Cardiac muscle cell (in vitro differentiated cells and primary cell): ENCODE measurements around the gene SON. TPM values are rescaled to one million over a fixed set of nuclear protein-coding genes. Genes with fewer than 3 reads are reported as not detected.
A peak's percentile ranks its signal among the peaks of the same experiment; 100 is the strongest.

ENCODE experiments used
- DNase-seq, 2 donors: peaks; one replicate each; pipeline versions ENCODE4 v3.0.0 to v3.0.0-alpha.2; 2010 to 2017; ENCODE audit warnings: low read depth in 1 of 2, low spot score in 1 of 2
- H3K27ac ChIP-seq: fragments of 200-600 bp; sonication (generic); 2 replicates; pipeline ENCODE4 v1.5.1; 2016
- H3K27me3 ChIP-seq: fragments of 200-600 bp; sonication (generic); 2 replicates; pipeline ENCODE4 v1.6.0; 2016; ENCODE audit warnings: control low read depth
- H3K36me3 ChIP-seq: fragments of 200-600 bp; sonication (generic); 2 replicates; pipeline ENCODE4 v1.5.1; 2016; ENCODE audit warnings: control low read depth
- H3K4me1 ChIP-seq: fragments of 200-600 bp; sonication (generic); 2 replicates; pipeline ENCODE4 v1.8.1; 2017; ENCODE audit warnings: low read depth, mild to moderate bottlenecking, mixed run types
- H3K4me3 ChIP-seq: fragments of 200-600 bp; sonication (generic); 2 replicates; pipeline ENCODE4 v1.5.1; 2016; ENCODE audit warnings: mild to moderate bottlenecking
- H3K9me3 ChIP-seq: fragments of 200-600 bp; sonication (generic); 2 replicates; pipeline ENCODE4 v1.5.1; 2017; ENCODE audit warnings: low read depth, mild to moderate bottlenecking, control low read depth
- CTCF ChIP-seq: IDR thresholded peaks from 2 replicates; pipeline ENCODE4 v1.5.1; 2012; ENCODE audit warnings: low read depth, mild to moderate bottlenecking, low read length
- polyA plus RNA-seq: library from polyadenylated mRNA; unstranded; fragments of >200 nt; fragmentation: Nextera tagmentation; extraction: Ambion mirVana; gene quantifications from 2 replicates; pipeline ENCODE4 v1.2.1, GENCODE V29; 2016
- total RNA-seq: library from RNA; depleted of rRNA; stranded (reverse); fragments of >200 nt; gene quantifications from 2 replicates; pipeline ENCODE4 v1.2.3, GENCODE V29; 2016

SON gene
- total and polyA plus RNA-seq, 2 experiments from 2014 or later = 161 to 314 TPM

- no peak for TF ChIP-seq CTCF
- Histone ChIP-seq H3K27ac (no peak overlapping the region), H3K36me3 (peaks cover 37% of the 10 kb centered on the region), H3K9me3 (no peaks in the 10 kb centered on the region), H3K27me3 (no peaks in the 10 kb centered on the region), H3K4me3 (no peak overlapping the region), H3K4me1 (no peaks in the 10 kb centered on the region)
- DNase-seq = no peak
Observed at GRCh38 chr21:33510826-33511225, 32.0 kb upstream of the SON start.

GRCh38 chr21:33511639-33512038 lies 31.2 kb upstream of the SON start:
- Histone ChIP-seq H3K4me1 (no peaks in the 10 kb centered on the region), H3K27ac (no peak overlapping the region), H3K9me3 (no peaks in the 10 kb centered on the region), H3K27me3 (no peaks in the 10 kb centered on the region), H3K36me3 (peaks cover 42% of the 10 kb centered on the region), H3K4me3 (no peak overlapping the region)
- no peak for TF ChIP-seq CTCF
- no peak for DNase-seq

- Histone ChIP-seq H3K4me3 (no peak overlapping the region), H3K27me3 (no peaks in the 10 kb centered on the region), H3K27ac (no peak overlapping the region), H3K36me3 (peaks cover 50% of the 10 kb centered on the region), H3K4me1 (no peaks in the 10 kb centered on the region), H3K9me3 (no peaks in the 10 kb centered on the region)
- DNase-seq = no peak
- no peak for TF ChIP-seq CTCF
Observed at GRCh38 chr21:33512481-33512880, 30.4 kb upstream of the SON start.

GRCh38 chr21:33514229-33514628 lies 28.6 kb upstream of the SON start:
- DNase-seq = peak in 1 of 2 donors; percentile 56
- Histone ChIP-seq H3K27ac (no peak overlapping the region), H3K4me1 (no peaks in the 10 kb centered on the region), H3K4me3 (no peak overlapping the region), H3K9me3 (no peaks in the 10 kb centered on the region), H3K27me3 (no peaks in the 10 kb centered on the region), H3K36me3 (peaks cover 65% of the 10 kb centered on the region)
- TF ChIP-seq CTCF = no peak

GRCh38 chr21:33518899-33519298 lies 23.9 kb upstream of the SON start:
- TF ChIP-seq CTCF = no peak
- Histone ChIP-seq H3K36me3 (peaks cover 55% of the 10 kb centered on the region), H3K9me3 (no peaks in the 10 kb centered on the region), H3K4me3 (no peak overlapping the region), H3K4me1 (no peaks in the 10 kb centered on the region), H3K27me3 (no peaks in the 10 kb centered on the region), H3K27ac (no peak overlapping the region)
- no peak for DNase-seq
